ENCODE measurements around the gene ANKDD1A.

ANKDD1A gene

GRCh38 chr15:64981812-64982431, 70.2 kb downstream of the ANKDD1A start:
- no peak for DNase-seq

- no peak for DNase-seq
These were observed 70.8 kb downstream of the ANKDD1A start for GRCh38 chr15:64982472-64982871.

GRCh38 chr15:64985366-64986033, 73.8 kb downstream of the ANKDD1A start:
- DNase-seq: no peak

- no peak for DNase-seq
These were observed 75.4 kb downstream of the ANKDD1A start for GRCh38 chr15:64987136-64987535.

- peak; percentile 73 for DNase-seq
These were observed 77.9 kb downstream of the ANKDD1A start, which contains the start of gene SPG21 for GRCh38 chr15:64989416-64990167. TSS of gene SPG21 (minus strand) at chr15:64989914. CDS start at chr15:64983569, 6,345 bp downstream.

GRCh38 chr15:64990168-64990470, 78.4 kb downstream of the ANKDD1A start:
- no peak for DNase-seq

- peak; percentile 22 for DNase-seq
These were observed 79.9 kb downstream of the ANKDD1A start for GRCh38 chr15:64991536-64992135.

- DNase-seq: no peak
These were observed 81.6 kb downstream of the ANKDD1A start for GRCh38 chr15:64993290-64993689.

- DNase-seq: no peak
These were observed 85.4 kb downstream of the ANKDD1A start for GRCh38 chr15:64997066-64997465.

- DNase-seq: no peak
These were observed 86.2 kb downstream of the ANKDD1A start for GRCh38 chr15:64997745-64998375.

GRCh38 chr15:65004993-65005392, 93.3 kb downstream of the ANKDD1A start:
- no peak for DNase-seq

GRCh38 chr15:65006876-65007275, 95.2 kb downstream of the ANKDD1A start:
- DNase-seq: no peak

Data from NCI-H524 treated with DMSO at 0.1 percent for 48 hours (cell line).